Smooth muscle cell (in vitro differentiated cells): ENCODE results near the gene KRTAP23-1. TPM values are rescaled to one million over a fixed set of nuclear protein-coding genes. Genes with fewer than 3 reads are reported as not detected.

Experiments
- DNase-seq: peaks from one replicate; lab custom pipeline; 2025; ENCODE audit not compliant: unreplicated experiment; lab: John Stamatoyannopoulos, UW
- H2AFZ ChIP-seq: fragments of 200-600 bp; sonication (generic); 2 replicates; pipeline ENCODE4 v1.6.0; 2016; ENCODE audit warnings: antibody characterized with exemption, low read depth, mild to moderate bottlenecking
- H3F3A ChIP-seq: fragments of 200-600 bp; sonication (generic); 2 replicates; pipeline ENCODE4 v1.6.0; 2017; ENCODE audit warnings: antibody characterized with exemption, low read depth
- H3K27ac ChIP-seq: fragments of 200-600 bp; sonication (generic); 2 replicates; pipeline ENCODE4 v1.5.1; 2016; ENCODE audit warnings: low read depth, mild to moderate bottlenecking
- H3K27me3 ChIP-seq: fragments of 200-600 bp; sonication (generic); 2 replicates; pipeline ENCODE4 v1.6.1; 2016; ENCODE audit warnings: low read depth, mild to moderate bottlenecking
- H3K36me3 ChIP-seq: fragments of 200-600 bp; sonication (generic); 2 replicates; pipeline ENCODE4 v1.5.1; 2016; ENCODE audit warnings: low read depth
- H3K4me1 ChIP-seq: fragments of 200-600 bp; sonication (generic); 2 replicates; pipeline ENCODE4 v1.5.1; 2016; ENCODE audit warnings: low read depth
- H3K4me2 ChIP-seq: fragments of 200-600 bp; sonication (generic); 2 replicates; pipeline ENCODE4 v1.6.0; 2016; ENCODE audit warnings: mild to moderate bottlenecking
- H3K4me3 ChIP-seq: fragments of 200-600 bp; sonication (generic); 2 replicates; pipeline ENCODE4 v1.5.1; 2016; ENCODE audit warnings: mild to moderate bottlenecking
- H3K79me2 ChIP-seq: fragments of 200-600 bp; sonication (generic); 2 replicates; pipeline ENCODE4 v1.6.0; 2016; ENCODE audit warnings: low read depth, mild to moderate bottlenecking
- H3K9ac ChIP-seq: fragments of 200-600 bp; sonication (generic); 2 replicates; pipeline ENCODE4 v1.6.0; 2016; ENCODE audit warnings: low read depth
- H3K9me3 ChIP-seq: fragments of 200-600 bp; sonication (generic); replicated peaks from 2 replicates; pipeline ENCODE4 v1.5.1; 2016; ENCODE audit warnings: low read depth
- H4K20me1 ChIP-seq: fragments of 200-600 bp; sonication (generic); 2 replicates; pipeline ENCODE4 v1.6.0; 2016; ENCODE audit warnings: low read depth
- CTCF ChIP-seq: fragments of 200-600 bp; sonication (generic); IDR thresholded peaks from 2 replicates; pipeline ENCODE4 v1.5.1; 2017; ENCODE audit warnings: borderline replicate concordance, mild to moderate bottlenecking, antibody characterized with exemption; ENCODE audit not compliant: insufficient read depth, poor library complexity, severe bottlenecking
- WGBS: methylation state at CpG from one replicate; pipeline ENCODE4 v1.1.7; 2016; ENCODE audit warnings: low lambda C conversion rate; 5-methylcytosine and 5-hydroxymethylcytosine counted together
- polyA plus RNA-seq: library from polyadenylated mRNA; unstranded; fragments of >200 nt; fragmentation: Nextera tagmentation; extraction: Ambion mirVana; gene quantifications from 2 replicates; pipeline ENCODE4 v1.2.1, GENCODE V29; 2016
- total RNA-seq: library from RNA; depleted of rRNA; stranded (reverse); fragments of >200 nt; gene quantifications from 2 replicates; pipeline ENCODE4 v1.2.3, GENCODE V29; 2014

KRTAP23-1 gene, protein sequence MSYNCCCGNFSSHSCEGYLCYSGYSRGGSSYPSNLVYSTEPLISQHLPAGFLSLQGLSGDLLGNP
- total RNA-seq (not detected in 2 replicates), polyA plus RNA-seq (not detected in 2 replicates)

DNA sequence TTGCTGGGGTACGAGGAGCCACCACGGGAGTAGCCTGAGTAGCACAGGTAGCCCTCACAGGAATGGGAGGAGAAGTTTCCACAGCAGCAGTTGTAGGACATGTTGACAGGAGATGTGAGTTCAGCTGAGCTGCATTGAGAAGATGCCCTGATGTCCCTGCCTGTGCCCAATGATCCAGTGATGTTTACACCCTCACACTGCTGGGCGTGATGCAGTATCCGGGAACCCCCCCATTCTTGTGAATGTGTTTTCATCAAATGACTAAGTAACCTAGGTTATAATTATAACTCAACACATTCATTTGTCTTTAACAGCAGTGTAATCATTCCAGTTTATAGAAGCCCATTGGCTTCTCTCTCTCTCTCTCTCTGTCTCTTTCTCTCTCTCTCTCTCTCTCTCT, at the start of gene KRTAP23-1:
Gene KRTAP23-1 (minus strand): TSS at position 101 of the 400 bp plus-strand sequence. CDS start 0 bp downstream, at position 101.
- no peak for TF ChIP-seq CTCF
- 97% methylated on average over 4 of the region's 4 CpGs for WGBS

DNA sequence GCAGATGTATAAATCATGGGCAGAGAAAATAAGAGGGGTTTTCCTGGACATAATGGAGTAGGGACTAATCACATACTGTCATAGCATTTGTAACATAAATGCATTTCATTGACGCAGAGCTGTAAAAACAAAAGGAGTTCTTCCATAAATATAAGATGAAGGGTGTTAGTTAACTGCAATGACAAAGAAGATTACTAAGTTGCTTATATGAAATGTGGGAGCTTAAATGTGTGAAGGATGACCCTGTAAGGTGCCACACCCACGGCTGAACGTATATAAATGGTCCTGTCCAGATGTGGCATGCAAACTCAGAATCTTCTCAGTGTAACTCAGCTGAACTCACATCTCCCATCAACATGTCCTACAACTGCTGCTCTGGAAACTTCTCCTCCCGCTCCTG, 47.3 kb upstream of the KRTAP23-1 start, which contains the start of gene KRTAP13-1:
Gene KRTAP13-1 (plus strand): TSS at position 301 of the 400 bp plus-strand sequence. CDS start 56 bp downstream, at position 357.
- Histone ChIP-seq H3K36me3 (no peaks in the 10 kb centered on the region), H3K4me2 (no peak within 1 kb of the TSS), H4K20me1 (no peaks in the 10 kb centered on the region), H3K27me3 (no peaks in the 10 kb centered on the region), H3K79me2 (no peaks in the 10 kb centered on the region), H3K9ac (no peak within 1 kb of the TSS), H3K4me3 (no peak within 1 kb of the TSS), H3K27ac (no peak within 1 kb of the TSS), H2AFZ (no peak within 1 kb of the TSS), H3F3A (no peaks in the 10 kb centered on the region), H3K4me1 (no peaks in the 10 kb centered on the region), H3K9me3 (no peaks in the 10 kb centered on the region)
- WGBS: 93% methylated on average over 4 of the region's 4 CpGs
- DNase-seq: no peak
- TF ChIP-seq CTCF: no peak

More for the DNA sequence above, at the start of gene KRTAP23-1:
- Histone ChIP-seq H3K4me1 (no peaks in the 10 kb centered on the region), H3K9ac (no peak within 1 kb of the TSS), H3K27me3 (no peaks in the 10 kb centered on the region), H3K9me3 (no peaks in the 10 kb centered on the region), H3K27ac (no peak within 1 kb of the TSS), H3K36me3 (no peaks in the 10 kb centered on the region), H3K79me2 (no peaks in the 10 kb centered on the region), H3K4me2 (no peak within 1 kb of the TSS), H4K20me1 (no peaks in the 10 kb centered on the region), H3K4me3 (no peak within 1 kb of the TSS), H3F3A (peaks cover 3% of the 10 kb centered on the region), H2AFZ (no peak within 1 kb of the TSS)
- DNase-seq: no peak

DNA sequence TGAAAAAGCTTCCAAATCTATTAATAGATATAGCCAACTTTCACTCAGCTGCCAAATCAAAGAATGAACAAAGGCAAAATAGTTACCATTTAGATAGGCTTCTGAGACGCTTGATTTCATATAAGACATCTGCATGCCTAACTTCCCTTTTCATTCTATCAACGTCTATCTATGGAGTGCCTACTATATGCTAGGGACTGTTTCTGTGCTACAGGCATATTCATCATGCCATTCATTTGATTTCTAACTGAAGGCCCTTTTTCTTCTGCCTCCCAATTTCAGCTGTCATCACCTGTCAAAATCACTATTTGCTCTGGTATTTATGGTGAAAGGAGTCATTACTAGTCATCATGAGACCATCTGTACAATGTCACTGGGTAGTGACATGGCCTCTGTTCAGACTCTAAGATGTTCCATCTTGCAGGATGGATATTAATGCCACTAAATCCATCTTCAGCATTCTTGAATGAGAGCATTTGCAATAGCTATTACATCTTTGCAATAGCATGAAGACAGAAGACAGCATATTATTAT, 43.2 kb upstream of the KRTAP23-1 start:
- H3F3A ChIP-seq: no peaks in the 10 kb centered on the region
- H4K20me1 ChIP-seq: no peaks in the 10 kb centered on the region
- WGBS: 81% methylated on average over 2 of the region's 2 CpGs
- no peaks in the 10 kb centered on the region for H3K27me3 ChIP-seq
- TF ChIP-seq CTCF: no peak
- no peak overlapping the region for H2AFZ ChIP-seq
- no peaks in the 10 kb centered on the region for H3K9me3 ChIP-seq
- H3K4me2 ChIP-seq: no peak overlapping the region
- H3K79me2 ChIP-seq: no peaks in the 10 kb centered on the region
- H3K9ac ChIP-seq: no peak overlapping the region
- H3K4me1 ChIP-seq: no peaks in the 10 kb centered on the region
- no peak overlapping the region for H3K27ac ChIP-seq
- no peak overlapping the region for H3K4me3 ChIP-seq
- DNase-seq: no peak
- no peaks in the 10 kb centered on the region for H3K36me3 ChIP-seq

GRCh38 chr21:30382201-30382600, 33.8 kb upstream of the KRTAP23-1 start:
- H3K36me3 ChIP-seq: no peaks in the 10 kb centered on the region
- H3K4me1 ChIP-seq: no peaks in the 10 kb centered on the region
- no peak overlapping the region for H3K4me2 ChIP-seq
- H3K79me2 ChIP-seq: no peaks in the 10 kb centered on the region
- H3K4me3 ChIP-seq: no peak overlapping the region
- no peak for DNase-seq
- no peaks in the 10 kb centered on the region for H3F3A ChIP-seq
- no peak overlapping the region for H2AFZ ChIP-seq
- H3K27ac ChIP-seq: no peak overlapping the region
- H3K27me3 ChIP-seq: no peaks in the 10 kb centered on the region
- H4K20me1 ChIP-seq: no peaks in the 10 kb centered on the region
- 79% methylated on average over 1 of the region's 1 CpG for WGBS
- no peak for TF ChIP-seq CTCF
- no peak overlapping the region for H3K9ac ChIP-seq
- H3K9me3 ChIP-seq: no peaks in the 10 kb centered on the region
